NAMALWA (cell line): ENCODE measurements around the gene ST8SIA6.
A peak's percentile ranks its signal among the peaks of the same experiment; 100 is the strongest.
"Not testable (repeated sequence)": the region's sequence is repeated elsewhere in the genome, so short reads cannot be mapped to it uniquely, and the experiment has no call there.

ENCODE experiments used
- DNase-seq: peaks from one replicate; pipeline ENCODE4 v3.0.0-alpha.2; 2015; ENCODE audit warnings: low spot score

Gene ST8SIA6

GRCh38 chr10:17454161-17455014 is at the start of gene ST8SIA6:
Gene ST8SIA6, minus strand, starts transcription at chr10:17454595. Its CDS starts 340 bp downstream, at chr10:17454255.
- DNase-seq: no peak

GRCh38 chr10:17503795-17504194 is 49.4 kb upstream of the ST8SIA6 start:
- no peak for DNase-seq

DNA sequence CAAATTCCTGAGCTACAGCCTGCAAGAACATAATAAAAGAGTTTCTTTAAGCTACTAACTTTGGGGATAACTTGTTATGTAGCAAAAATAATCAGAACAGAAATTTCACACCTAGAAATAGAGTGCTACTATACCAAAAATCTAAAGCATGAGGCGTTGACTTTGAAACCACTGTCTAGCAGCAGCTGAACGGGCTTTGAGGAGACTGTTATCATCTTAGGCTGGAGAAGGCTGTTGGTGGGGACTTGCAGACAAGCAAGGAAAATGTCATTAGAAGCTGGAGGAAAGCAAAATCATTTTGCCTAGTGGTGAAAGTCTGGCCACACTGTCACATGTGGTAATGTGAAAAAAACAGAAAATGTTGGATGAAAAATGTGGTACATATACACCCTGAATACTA is 48.4 kb upstream of the ST8SIA6 start:
- DNase-seq: no peak

DNA sequence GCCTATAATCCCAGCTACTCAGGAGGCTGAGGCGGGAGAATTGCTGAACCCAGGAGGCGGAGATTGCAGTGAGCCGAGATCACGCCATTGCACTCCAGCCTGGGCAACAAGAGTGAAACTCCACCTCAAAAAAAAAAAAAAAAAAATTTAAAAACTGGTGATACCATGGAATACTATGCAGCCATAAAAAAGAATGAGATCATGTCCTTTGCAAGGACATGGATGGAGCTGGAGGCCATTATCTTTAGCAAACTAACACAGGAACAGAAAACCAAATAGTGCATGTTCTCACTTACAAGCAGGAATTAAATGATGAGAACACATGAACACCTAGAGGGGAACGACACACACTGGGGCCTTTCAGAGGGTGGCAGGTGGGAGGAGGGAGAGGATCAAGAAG is 44.6 kb upstream of the ST8SIA6 start:
- not testable (repeated sequence) for DNase-seq

DNA sequence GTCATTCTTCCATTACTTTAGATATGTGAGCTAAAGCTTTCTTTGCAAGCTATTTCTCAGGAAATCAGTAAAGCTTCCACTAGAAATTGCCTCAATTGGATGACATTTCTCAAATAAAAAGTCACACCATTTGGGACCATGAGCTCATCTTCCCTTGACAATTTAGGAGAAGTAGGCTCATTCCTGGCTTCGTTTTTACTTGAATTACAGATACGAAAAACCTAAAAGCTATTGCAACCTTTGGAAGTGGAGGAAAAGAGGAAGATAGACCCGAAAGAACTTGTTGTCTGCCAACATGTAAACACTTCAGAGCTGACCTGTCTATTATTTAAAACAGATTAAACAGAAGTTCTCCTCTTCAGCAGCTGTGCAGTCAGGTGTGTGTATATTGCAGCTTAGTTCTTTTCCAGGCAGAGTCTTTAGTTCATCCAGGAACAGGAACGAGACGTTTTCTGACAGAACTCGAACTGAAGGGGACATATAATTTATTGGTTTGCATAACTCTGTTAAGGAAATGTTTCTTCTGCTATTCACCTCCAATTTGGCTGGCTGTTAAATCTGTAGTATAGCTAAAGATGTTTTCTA is 43.1 kb upstream of the ST8SIA6 start:
- no peak for DNase-seq

DNA sequence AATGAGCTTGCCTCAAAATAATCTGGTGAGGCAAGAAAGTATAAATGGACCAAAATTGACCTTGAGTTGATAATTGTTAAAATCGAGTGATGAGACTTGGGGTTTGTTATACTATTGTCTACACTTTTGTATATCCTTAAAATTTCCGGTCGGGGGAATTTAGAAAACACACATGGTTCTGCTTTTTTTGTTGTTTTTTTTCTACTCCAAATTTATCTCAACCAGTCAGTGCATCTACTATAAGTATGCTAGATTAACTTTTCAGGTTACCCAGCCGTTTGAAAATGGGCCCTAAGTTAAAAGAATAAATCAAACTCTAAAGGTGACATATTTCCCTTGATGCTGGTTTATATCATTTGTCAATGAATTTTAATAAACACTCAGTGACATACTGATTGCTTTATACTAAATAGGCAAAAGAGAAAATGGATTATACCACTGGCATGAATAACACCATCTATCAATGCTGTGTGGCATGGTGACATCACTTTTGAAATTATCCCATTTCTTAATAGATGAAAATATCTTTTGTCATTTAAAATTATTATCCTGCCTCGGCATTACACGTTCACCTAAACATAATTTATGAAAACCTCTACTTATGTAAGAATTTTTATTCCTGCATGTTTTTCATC is 40.3 kb upstream of the ST8SIA6 start:
- DNase-seq: no peak

DNA sequence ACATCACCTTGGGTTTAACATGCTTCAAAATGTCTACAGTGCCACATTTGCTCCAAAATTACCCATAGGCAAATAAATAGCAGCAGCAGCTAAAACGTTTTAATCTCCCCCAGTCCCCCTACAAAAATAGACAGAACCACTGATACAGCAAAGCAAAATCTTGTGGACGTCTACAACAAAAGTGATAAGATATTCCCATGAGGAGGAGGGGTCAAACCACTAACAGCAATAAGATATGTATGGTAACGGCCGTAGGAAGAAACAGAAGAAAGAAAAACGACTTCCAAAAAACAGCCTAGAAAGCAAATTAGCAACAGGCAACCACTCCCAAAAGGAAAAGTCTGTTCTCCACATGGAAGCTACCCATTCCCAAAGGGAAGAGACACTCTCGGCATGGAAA is 34.5 kb upstream of the ST8SIA6 start:
- DNase-seq: no peak

DNA sequence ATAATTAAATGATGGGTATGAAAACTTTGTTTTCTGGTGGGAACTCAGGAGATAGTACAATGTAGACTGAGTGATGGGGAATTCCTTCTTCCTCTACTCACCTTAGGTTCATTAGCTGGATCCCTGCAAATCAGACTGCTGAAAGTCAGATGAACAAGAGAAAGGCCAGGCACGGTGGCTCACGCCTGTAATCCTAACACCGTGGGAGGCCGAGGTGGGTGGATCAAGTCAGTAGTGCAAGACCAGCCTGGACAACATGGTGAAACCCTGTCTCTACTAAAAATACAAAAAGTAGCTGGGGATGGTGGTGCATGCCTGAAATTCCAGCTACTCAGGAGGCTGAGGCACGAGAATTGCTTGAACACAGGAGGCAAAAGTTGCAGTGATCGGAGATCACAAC is 28.7 kb upstream of the ST8SIA6 start:
- DNase-seq: no peak

DNA sequence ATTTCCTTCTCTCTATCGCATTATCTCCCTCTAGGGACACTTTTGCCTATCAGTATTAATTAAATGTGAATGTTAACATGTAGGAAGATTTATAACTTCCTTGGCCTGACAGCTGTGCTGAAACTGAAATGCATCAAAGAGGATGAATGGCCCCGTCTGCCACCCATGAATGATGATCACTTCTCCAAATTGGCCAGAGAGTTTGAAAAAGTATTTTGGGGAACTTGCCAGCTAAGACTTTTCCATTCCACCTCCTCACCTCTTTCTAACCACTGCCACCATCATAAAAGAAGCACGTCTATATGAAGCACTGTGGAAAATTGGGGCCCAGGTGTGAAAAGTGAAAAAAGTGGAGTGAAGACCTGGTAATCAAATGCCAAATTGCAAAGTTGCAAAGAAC is 25.4 kb upstream of the ST8SIA6 start:
- no peak for DNase-seq

- DNase-seq: no peak
These were observed 24.7 kb upstream of the ST8SIA6 start for GRCh38 chr10:17479015-17479615.

DNA sequence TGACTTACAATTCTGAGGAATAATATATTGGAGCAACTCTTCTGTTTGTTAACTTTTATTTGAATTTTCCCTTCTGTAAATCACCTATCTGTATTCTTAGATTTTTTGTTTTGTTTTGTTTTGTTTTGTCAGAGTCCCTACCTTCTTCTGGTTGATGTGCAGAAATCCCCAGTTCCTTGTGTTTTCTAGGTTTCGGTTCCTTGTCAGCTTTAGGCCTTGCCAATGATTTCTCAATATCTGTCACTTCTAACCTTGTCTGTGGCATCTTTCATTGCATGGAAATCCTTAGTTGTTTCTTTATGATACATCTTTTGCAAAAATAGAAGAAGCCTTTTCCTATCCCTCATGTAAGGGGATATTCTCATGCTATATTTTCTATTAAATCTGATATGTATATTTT is 21.7 kb upstream of the ST8SIA6 start:
- DNase-seq: no peak

- no peak for DNase-seq
These were observed 21.3 kb upstream of the ST8SIA6 start for GRCh38 chr10:17475661-17476060.

DNA sequence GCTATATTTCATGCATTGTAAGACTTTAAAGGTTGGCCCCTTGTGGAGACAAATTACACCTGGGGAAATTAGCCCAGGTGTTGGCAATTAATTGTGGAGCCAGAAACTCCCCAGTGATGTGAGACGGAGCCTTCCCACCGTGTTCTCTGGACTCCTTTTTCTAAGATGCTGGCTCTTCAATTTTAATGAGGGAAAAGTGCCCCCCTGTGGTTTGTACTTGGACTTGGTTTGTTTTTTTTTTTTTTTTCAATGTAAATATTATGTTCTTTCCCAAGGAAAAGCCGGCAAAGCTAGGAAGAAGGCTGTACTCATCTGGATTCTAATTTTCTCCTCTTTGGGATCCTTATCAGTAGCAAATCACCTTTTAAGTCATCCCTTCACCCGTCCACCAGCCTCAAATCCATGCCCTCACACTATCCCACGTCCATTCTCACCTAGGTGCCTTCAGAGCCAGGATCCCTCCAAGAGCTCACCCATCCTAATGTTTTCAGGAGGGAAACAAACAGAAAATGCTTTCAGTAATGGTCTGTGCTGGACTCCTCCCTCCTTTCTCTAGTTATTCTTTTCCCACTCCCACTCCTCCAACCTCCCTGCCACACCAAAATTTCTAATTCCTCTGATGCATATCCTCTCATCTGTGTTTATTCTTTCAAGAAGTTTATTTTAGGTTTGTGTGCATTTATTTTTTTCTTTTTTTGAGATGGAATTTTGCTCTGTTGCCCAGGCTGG is 20.4 kb upstream of the ST8SIA6 start:
- no peak for DNase-seq

- no peak for DNase-seq
These were observed 19.0 kb upstream of the ST8SIA6 start for GRCh38 chr10:17473228-17473950.

DNA sequence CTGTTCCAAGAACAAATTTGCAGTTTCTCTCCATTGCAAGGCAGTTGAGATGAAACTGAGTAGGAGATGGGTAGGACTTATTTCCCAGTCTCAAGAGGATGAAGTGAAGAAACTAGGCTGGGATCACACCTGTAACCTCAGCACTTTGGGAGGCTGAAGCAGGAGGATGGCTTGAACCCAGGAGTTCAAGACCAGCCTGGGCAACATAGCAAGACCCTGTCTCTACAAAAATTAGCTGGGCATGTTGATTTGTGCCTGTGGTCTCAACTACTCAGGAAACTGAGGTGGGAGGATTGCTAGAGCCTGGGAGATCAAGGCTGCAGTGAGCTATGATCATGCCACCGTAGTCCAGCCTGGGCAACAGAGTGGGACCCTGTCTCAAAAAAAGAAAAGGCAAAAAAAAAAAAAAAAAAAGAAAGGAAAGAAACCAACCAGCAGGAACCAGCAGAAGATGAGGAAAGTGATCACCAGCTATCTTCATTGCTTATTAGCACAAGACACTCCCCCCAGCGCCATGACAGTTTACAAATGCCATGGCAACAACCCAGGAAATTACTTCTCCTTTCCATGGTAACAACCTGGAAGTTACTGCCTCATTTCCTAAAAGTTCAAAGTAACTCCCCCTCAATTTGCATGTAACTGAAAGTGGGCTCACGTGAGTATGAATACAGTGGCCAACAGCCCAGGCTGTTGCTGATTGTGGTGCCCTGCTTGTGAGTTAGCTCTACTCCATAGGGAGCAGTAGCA is 18.3 kb upstream of the ST8SIA6 start:
- DNase-seq: peak; percentile 22

- DNase-seq: no peak
These were observed 15.9 kb upstream of the ST8SIA6 start for GRCh38 chr10:17470246-17470645.

DNA sequence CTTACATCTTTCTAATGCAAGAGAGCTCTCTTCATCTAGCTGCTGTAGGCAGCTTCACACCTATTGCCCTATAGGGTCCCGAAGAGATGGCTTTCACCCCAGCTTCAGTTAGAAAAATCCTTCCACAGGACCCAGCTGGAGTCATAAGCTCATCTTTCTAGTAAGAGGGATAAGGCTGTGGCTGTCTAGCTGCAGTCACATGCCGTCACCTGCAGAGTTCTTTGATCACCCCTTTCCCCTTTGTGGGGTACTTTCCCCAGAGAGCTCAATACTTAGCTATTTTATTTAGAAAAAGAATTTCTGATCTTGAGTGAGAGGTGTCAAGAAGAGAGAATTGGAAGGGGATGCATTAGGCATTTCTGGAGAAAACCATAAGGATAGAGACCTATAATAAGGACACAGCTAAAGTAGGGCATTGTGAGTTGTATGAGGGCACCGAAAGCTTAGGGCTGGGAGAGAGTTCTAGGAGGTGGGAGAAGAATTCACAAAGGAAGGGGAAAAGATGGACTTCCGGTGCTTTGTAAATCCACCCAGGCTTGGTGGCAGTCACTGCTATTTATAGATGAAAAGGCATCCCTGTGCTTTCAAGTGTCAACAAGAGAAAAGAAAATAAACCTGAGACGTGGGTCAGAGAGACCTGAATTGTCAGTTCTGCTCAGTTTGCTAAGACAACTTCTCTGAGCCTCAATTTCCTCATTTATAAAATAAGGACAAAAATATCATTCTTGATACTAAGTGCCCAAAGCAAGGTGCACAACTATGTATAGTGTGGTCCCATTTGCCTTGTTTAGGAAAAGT is 11.1 kb upstream of the ST8SIA6 start:
- no peak for DNase-seq

DNA sequence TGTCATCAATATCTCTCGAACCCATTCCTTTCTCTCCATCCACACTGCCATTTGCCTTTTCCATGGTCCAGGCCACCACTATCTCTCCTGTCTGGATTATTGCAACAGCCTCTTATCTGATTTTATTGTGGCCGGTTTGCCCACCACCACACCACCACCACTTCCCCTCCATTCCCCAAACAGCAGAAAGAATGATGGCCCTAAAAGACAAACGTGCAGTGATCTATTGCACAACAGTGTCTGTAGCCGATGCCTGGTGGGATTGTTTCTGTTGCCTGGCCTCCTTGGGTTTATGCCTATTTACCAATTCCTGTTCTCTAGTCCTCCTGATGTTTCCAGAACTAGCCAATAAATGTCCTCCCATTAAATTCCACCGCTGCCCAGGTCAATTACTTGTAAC is 10.2 kb upstream of the ST8SIA6 start:
- DNase-seq: no peak

DNA sequence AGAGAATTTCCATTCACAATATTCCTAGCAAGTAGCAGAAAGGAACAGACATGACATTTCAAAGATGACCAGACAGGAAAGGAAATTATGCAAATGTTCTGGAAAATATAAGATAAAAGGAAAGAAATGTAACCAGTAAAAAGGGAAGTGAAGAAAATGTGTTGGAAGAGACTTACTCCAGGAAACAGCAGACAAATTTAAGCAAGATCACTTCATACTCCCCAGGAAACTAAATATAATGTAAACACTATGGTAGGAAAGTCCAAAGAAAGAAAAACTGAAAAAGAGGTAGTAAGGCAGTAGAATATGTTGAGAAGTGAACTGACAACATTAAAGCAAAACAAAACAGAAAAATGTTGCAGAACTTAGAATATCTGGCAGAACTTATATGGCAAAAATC is 6.4 kb upstream of the ST8SIA6 start:
- DNase-seq: no peak

GRCh38 chr10:17457083-17457482 is 2.7 kb upstream of the ST8SIA6 start:
- no peak for DNase-seq
